Muscle of arm (tissue), 12 donors: ENCODE results near the gene ARMC9. TPM values are rescaled to one million over a fixed set of nuclear protein-coding genes. Genes with fewer than 3 reads are reported as not detected.
"Not testable (repeated sequence)": the region's sequence is repeated elsewhere in the genome, so short reads cannot be mapped to it uniquely, and the experiment has no call there.

Experiments
- DNase-seq: peaks from one replicate; pipeline ENCODE4 v3.0.0-alpha.2; 2013
- polyA plus RNA-seq, 12 donors: library from polyadenylated mRNA; unstranded; fragments of 120-200 nt; gene quantifications; one replicate each; pipeline ENCODE4 v1.2.1, GENCODE V29; 2013; ENCODE audit not compliant: insufficient read length in 12 of 12

ARMC9 gene
- polyA plus RNA-seq, 12 donors, result 3.3 to 10.0 (median 5.5) TPM; not detected in 1

- no peak for DNase-seq
Observed at GRCh38 chr2:231182513-231182899, 15.9 kb upstream of the ARMC9 start.

- no peak for DNase-seq
Observed at GRCh38 chr2:231183851-231184250, 14.6 kb upstream of the ARMC9 start.

GRCh38 chr2:231184319-231184718 lies 14.1 kb upstream of the ARMC9 start:
- DNase-seq, result no peak

DNA sequence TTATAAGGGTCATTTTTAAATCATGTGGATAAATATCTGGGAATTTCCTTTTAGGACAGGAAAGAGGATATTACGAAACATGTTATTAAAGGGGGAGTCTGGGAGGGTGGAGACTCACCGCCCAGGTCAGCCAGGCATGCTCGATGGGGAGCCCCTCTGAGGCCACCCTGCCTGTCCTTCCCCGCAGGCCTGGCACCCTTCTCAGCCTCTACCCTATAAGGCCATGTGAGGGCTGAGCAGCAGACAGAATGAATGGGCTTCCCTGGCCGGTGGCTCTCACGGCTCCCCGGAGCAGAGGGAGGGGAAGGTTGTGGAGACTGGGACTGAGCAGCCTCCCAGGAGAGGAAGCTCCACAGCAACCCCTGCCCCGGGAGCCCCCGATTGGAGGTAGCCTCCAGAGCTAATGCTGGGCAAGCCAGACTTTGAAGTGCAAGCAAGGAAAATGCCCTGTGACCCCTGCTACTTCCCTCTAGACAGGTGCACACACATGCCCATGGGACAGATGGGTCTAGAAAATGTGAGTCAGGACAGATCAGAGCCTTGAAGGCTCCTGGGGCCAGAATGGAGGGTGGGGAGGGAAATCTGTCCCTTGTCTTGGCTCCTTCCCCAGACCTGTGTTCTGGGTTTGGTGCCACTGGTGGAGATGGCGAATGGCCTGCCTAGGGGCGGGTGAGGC lies 13.2 kb upstream of the ARMC9 start:
- DNase-seq, result no peak

DNA sequence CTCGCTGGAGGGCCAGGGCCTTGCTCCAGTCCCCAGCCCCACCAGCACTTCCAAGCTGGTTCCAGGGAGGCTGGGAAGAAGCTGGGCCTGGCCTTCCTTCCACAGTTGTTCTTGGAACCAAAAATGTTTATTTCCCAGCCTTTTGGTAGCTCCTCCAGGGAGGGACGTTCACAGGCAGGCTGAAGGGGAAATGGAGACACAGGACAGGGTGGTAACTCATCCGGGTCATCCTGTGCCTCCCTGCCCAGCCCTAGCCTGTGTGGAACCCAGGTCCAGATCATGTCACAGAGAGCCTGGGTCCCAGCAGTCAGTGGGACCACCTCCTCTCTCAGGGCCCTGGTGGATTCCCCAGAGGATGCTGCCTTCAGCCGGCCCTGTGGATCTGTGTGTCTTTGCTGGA lies 12.5 kb upstream of the ARMC9 start:
- DNase-seq, result no peak

DNA sequence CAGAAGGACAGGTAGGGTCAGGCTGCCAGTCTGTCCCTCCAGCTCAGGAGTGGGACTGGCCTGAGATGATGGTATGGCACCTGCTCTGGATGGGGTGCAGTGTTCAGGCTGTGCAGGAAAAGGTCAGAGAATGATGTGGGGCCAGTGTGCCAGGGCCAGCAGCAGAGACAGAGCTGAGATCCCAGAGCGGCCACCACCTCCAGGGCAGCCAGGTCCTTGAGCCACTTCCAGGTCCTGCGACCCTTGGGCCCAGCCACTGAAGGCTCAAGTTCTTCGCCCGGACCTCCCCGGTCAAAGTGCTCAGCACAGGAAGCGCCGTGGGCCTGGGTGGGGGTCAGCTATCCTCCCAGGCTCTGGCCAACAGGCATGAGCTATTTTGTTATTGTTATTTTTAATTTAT lies 12.1 kb upstream of the ARMC9 start:
- no peak for DNase-seq

- no peak for DNase-seq
Observed at GRCh38 chr2:231187736-231188505, 10.5 kb upstream of the ARMC9 start.

- DNase-seq, result no peak
Observed at GRCh38 chr2:231188506-231189170, 9.8 kb upstream of the ARMC9 start.

GRCh38 chr2:231189171-231189530 lies 9.3 kb upstream of the ARMC9 start:
- no peak for DNase-seq

DNA sequence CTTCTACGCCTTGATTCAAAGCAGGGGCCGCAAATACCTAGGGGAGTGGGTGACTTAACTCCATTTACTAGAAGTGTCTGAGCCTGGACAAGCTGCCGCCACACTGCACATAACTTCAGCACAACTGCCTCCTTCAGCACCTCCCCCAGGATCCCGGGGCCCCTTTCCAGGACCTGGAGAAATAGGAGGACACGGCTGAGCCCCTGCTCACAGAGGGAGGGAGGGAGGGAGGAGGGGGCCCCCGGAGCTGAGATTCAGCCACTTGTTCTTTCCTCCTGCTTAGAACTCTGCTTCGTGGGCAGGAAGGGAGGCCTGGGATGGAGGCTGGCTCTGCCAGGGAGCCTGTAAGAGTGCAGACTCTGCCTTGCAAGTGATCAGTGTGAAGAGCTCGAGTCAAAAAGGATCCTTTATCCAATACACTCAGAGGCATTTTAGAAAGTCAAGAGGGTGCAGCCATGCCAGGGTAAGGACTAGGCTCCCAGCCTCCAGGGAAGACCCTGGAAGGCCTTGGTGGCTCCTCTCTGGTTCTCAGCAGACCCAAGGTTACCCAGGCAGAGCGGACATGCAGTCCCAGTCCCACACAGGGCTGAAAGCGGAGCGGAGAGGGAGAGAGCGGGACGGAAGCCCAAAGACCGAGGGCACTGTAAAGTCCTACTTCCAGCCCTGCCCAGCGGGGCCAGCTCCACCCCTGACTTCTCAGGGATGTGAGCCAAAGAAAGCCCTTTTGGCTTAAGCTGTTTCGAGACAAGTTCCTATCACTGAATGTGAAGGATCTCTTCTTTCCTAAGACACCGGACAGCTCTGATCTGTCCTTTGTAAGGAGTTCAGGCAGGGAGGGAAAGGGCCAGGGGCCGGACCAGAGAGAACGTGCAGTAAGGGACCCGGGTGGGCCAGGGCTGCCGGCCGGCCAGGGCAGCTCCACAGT lies 8.6 kb upstream of the ARMC9 start:
- DNase-seq, result peak; percentile 26

GRCh38 chr2:231190531-231191197 lies 7.8 kb upstream of the ARMC9 start:
- peak; percentile 37 for DNase-seq

GRCh38 chr2:231191896-231192872 lies 6.2 kb upstream of the ARMC9 start:
- peak; percentile 83 for DNase-seq

GRCh38 chr2:231193216-231193615 lies 5.2 kb upstream of the ARMC9 start:
- no peak for DNase-seq

DNA sequence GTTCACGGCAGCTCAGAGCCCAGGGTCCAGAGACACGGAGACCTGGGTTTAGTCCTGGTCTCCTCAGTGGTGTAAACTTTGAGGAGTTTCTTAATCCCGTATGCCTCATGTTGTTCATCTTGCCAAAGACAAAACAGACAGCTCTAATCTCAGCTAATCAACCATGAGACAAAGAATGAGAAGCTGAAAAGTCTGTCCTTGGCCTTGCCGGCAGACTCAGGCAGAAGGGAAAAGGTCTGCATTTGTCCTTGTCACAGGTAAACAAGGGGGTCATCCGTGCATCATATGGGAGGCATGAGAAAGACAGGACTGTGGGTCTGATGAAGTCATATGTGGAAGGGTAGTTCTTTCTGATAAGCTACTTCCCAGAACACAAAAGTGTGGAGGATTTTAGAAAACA lies 1.8 kb upstream of the ARMC9 start:
- no peak for DNase-seq

DNA sequence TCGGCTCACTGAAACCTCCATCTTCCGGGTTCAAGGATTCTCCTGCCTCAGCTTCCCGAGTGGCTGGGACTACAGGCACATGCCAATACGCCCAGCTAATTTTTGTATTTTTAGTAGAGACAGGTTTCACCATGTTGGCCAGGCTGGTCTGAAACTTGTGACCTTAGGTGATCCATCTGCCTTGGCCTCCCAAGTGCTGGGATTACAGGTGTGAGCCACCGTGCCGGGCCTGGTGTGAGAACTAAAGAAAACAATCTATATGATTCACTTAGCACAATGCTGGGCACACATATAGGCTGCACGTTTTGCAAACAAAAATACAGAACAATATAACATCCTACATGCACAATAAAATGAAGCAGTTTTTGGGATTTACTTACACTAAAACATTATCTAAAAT lies 1.2 kb upstream of the ARMC9 start:
- not testable (repeated sequence) for DNase-seq

GRCh38 chr2:231197706-231198290 lies 633 bp upstream of the ARMC9 start:
- no peak for DNase-seq

- no peak for DNase-seq
Observed at GRCh38 chr2:231199219-231199618, 788 bp downstream of the ARMC9 start.

DNA sequence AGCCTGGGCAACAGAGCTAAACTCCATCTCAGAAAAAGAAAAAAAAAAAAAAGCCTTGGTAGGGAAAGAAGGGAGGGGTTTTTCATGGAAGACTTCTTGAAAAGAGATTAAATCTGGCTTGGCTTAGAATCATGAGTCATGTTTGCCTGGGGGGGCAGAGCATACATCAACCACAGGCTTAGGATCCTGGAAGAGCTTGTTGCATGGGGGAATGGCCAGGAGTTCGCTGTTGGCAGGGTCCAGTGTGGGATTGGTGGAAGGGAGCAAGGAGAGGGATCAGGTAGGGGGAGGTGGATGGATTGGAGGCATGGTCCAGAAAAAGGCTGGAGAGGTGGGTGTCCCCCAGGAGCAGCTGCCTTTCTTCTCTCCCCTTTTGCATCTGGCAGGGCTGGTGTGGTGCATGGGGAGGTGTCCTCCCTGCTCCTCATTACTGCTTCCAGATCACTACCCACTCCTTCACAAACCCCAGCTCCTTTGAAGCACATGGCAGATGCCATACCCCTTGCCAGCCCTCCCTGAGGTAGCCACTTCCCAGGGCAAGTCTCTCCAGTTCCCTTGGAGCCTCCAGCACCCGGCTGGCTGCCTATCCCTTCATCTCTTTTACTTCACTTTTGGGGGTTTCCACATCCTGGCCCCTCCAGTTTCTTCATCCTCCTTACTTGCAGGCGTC lies 2.5 kb downstream of the ARMC9 start:
- no peak for DNase-seq

DNA sequence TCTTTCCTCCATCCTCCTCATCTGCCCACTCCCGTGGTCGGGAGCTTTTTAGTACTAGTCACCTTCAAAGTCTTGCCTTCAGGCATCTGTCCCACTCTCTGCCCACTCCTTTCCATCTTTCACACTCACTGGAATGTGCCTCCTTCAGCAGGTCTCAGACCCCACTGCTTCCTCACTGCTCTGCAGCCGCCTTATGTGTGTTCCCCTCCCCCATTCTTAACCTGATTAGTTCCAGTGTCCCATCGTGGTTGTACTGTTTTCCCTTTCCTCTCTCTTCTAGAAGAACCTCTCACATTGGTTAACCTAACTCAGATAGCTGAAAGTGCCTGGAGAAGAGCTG lies 3.0 kb downstream of the ARMC9 start:
- no peak for DNase-seq
